Fibroblast of lung (primary cell): ENCODE results near the gene CES2. TPM values are rescaled to one million over a fixed set of nuclear protein-coding genes. Genes with fewer than 3 reads are reported as not detected.

ENCODE experiments used
- DNase-seq, 2 donors: peaks; one replicate each; pipeline versions ENCODE4 v3.0.0 to v3.0.0-alpha.2; 2010; ENCODE audit warnings: low read depth in 2 of 2
- H2AFZ ChIP-seq: 2 replicates; pipeline ENCODE4 v1.5.1; 2012; ENCODE audit warnings: low read length, control low read depth, inconsistent platforms
- H3K27ac ChIP-seq: 2 replicates; pipeline ENCODE4 v1.5.1; 2011; ENCODE audit warnings: low read length, control low read depth; ENCODE audit not compliant: insufficient read depth
- H3K27me3 ChIP-seq: 2 replicates; pipeline ENCODE4 v1.5.1; 2011; ENCODE audit warnings: mild to moderate bottlenecking, low read length; ENCODE audit not compliant: control insufficient read depth, insufficient read depth
- H3K36me3 ChIP-seq: 2 replicates; pipeline ENCODE4 v1.5.1; 2011; ENCODE audit warnings: low read length; ENCODE audit not compliant: control insufficient read depth, insufficient read depth
- H3K4me1 ChIP-seq: 2 replicates; pipeline ENCODE4 v1.5.1; 2011; ENCODE audit warnings: low read length; ENCODE audit not compliant: control insufficient read depth, insufficient read depth; ENCODE audit errors: extremely low read depth
- H3K4me2 ChIP-seq: 2 replicates; pipeline ENCODE4 v1.5.1; 2011; ENCODE audit warnings: low read length, control low read depth; ENCODE audit not compliant: insufficient read depth; ENCODE audit errors: extremely low read depth
- H3K4me3 ChIP-seq, 4 experiments: fragments of 200-600 bp in 1 of 4; sonication (generic) in 1 of 4; replicated peaks in 1 of 4; 2 replicates each; pipeline ENCODE4 v1.5.1; 2011 to 2016; ENCODE audit warnings: low read length in 4 of 4, low read depth in 3 of 4, mild to moderate bottlenecking in 3 of 4, control low read depth in 2 of 4, inconsistent platforms in 1 of 4, mixed read lengths in 1 of 4; ENCODE audit not compliant: insufficient read depth in 1 of 4; ENCODE audit errors: control extremely low read depth in 1 of 4
- H3K79me2 ChIP-seq: 2 replicates; pipeline ENCODE4 v1.5.1; 2012; ENCODE audit warnings: mild to moderate bottlenecking, low read length, inconsistent platforms; ENCODE audit not compliant: control insufficient read depth, insufficient read depth
- H3K9ac ChIP-seq: 2 replicates; pipeline ENCODE4 v1.5.1; 2011; ENCODE audit warnings: mild to moderate bottlenecking, low read length, control low read depth; ENCODE audit not compliant: insufficient read depth
- H3K9me3 ChIP-seq: 2 replicates; pipeline ENCODE4 v1.5.1; 2012; ENCODE audit warnings: low read depth, low read length; ENCODE audit not compliant: control insufficient read depth, insufficient read depth
- H4K20me1 ChIP-seq: 2 replicates; pipeline ENCODE4 v1.5.1; 2011; ENCODE audit warnings: low read length; ENCODE audit not compliant: control insufficient read depth, insufficient read depth; ENCODE audit errors: extremely low read depth
- EZH2 ChIP-seq: IDR thresholded peaks from 2 replicates; pipeline ENCODE4 v1.5.1; 2012; ENCODE audit warnings: low read length, control low read depth, mild to moderate bottlenecking; ENCODE audit errors: missing control alignments
- polyA plus RNA-seq, 2 donors: library from polyadenylated mRNA; depleted of rRNA in 1 of 2; stranded (reverse) in 1 of 2; unstranded in 1 of 2; fragments of >200 nt; gene quantifications; 2 replicates each; pipeline ENCODE4 v1.2.1, GENCODE V29; 2011 to 2012; ENCODE audit warnings: missing spikeins in 1 of 2
- total RNA-seq: library from RNA; depleted of rRNA; stranded (reverse); fragments of >200 nt; gene quantifications from 2 replicates; pipeline ENCODE4 v1.2.1, GENCODE V29; 2014
- TF ChIP-seq, protein P1 (sequence below), 2 donors: IDR thresholded peaks in 1 of 2; conservative IDR thresholded peaks in 1 of 2; 1 replicate in 1 of 2; 2 replicates in 1 of 2; pipeline ENCODE4 v1.5.1; 2011 to 2012; ENCODE audit warnings: low read length in 2 of 2, control low read depth in 1 of 2, inconsistent platforms in 1 of 2, low read depth in 1 of 2, mild to moderate bottlenecking in 1 of 2

CES2 gene
- total and polyA plus RNA-seq, 2 donors (not counting 1 experiment from before 2014, with no cell fraction given): 22.9 to 47.6 TPM

GRCh38 chr16:66913081-66913480, 22.2 kb upstream of the CES2 start:
- Histone ChIP-seq H3K4me3 (no peak overlapping the region), H3K27ac (no peak overlapping the region), H3K4me1 (no peaks in the 10 kb centered on the region), H2AFZ (no peak overlapping the region), H4K20me1 (no peaks in the 10 kb centered on the region), H3K27me3 (peaks cover 6% of the 10 kb centered on the region), H3K9ac (no peak overlapping the region), H3K4me2 (no peak overlapping the region), H3K79me2 (no peaks in the 10 kb centered on the region), H3K36me3 (no peaks in the 10 kb centered on the region), H3K9me3 (no peaks in the 10 kb centered on the region)
- no peak for TF ChIP-seq EZH2
- TF ChIP-seq, protein P1, sequence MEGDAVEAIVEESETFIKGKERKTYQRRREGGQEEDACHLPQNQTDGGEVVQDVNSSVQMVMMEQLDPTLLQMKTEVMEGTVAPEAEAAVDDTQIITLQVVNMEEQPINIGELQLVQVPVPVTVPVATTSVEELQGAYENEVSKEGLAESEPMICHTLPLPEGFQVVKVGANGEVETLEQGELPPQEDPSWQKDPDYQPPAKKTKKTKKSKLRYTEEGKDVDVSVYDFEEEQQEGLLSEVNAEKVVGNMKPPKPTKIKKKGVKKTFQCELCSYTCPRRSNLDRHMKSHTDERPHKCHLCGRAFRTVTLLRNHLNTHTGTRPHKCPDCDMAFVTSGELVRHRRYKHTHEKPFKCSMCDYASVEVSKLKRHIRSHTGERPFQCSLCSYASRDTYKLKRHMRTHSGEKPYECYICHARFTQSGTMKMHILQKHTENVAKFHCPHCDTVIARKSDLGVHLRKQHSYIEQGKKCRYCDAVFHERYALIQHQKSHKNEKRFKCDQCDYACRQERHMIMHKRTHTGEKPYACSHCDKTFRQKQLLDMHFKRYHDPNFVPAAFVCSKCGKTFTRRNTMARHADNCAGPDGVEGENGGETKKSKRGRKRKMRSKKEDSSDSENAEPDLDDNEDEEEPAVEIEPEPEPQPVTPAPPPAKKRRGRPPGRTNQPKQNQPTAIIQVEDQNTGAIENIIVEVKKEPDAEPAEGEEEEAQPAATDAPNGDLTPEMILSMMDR (conservative IDR thresholded peaks at IDR 0.05 in 1 of 2, IDR thresholded peaks at IDR 0.05 in 1 of 2; ENCODE audit: low read depth in 1 of 2, low read length in 2 of 2): no peak
- no peak for DNase-seq

GRCh38 chr16:66913711-66914110, 21.6 kb upstream of the CES2 start:
- H3K4me1 ChIP-seq: no peaks in the 10 kb centered on the region
- no peak overlapping the region for H3K4me2 ChIP-seq
- no peak for TF ChIP-seq EZH2
- TF ChIP-seq, protein P1 (conservative IDR thresholded peaks at IDR 0.05 in 1 of 2, IDR thresholded peaks at IDR 0.05 in 1 of 2; ENCODE audit: low read depth in 1 of 2, low read length in 2 of 2): no peak
- H4K20me1 ChIP-seq: no peaks in the 10 kb centered on the region
- no peaks in the 10 kb centered on the region for H3K36me3 ChIP-seq
- H3K9ac ChIP-seq: no peak overlapping the region
- H3K27ac ChIP-seq: no peak overlapping the region
- H3K79me2 ChIP-seq: no peaks in the 10 kb centered on the region
- H3K27me3 ChIP-seq: peaks cover 6% of the 10 kb centered on the region
- H3K4me3 ChIP-seq: no peak overlapping the region
- DNase-seq: no peak
- H3K9me3 ChIP-seq: no peaks in the 10 kb centered on the region
- H2AFZ ChIP-seq: no peak overlapping the region

DNA sequence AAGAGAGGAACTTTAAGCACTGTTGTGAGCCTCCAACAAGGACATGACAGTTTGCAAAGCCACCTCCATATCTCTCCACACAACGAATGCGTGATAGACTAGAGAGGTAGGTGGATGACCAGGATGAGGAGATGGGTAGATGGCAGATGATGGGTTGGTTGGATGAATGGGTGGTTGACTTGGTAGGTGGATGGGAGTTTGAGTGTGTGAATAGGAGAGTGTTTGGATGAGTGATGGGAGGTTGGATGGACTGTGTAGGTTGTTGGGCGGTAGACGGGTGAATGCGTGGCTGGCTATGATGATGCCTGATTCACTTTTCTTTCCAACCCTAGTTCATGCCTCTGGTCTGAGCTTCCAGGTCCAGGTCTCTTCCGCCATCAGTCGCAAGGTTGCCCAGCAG, 20.8 kb upstream of the CES2 start:
- DNase-seq: no peak
- Histone ChIP-seq H3K27ac (no peak overlapping the region), H3K36me3 (no peaks in the 10 kb centered on the region), H3K4me1 (no peaks in the 10 kb centered on the region), H3K4me3 (no peak overlapping the region), H3K27me3 (peaks cover 6% of the 10 kb centered on the region), H3K79me2 (no peaks in the 10 kb centered on the region), H3K4me2 (no peak overlapping the region), H3K9me3 (no peaks in the 10 kb centered on the region), H3K9ac (no peak overlapping the region), H4K20me1 (no peaks in the 10 kb centered on the region), H2AFZ (no peak overlapping the region)
- TF ChIP-seq, protein P1 (conservative IDR thresholded peaks at IDR 0.05 in 1 of 2, IDR thresholded peaks at IDR 0.05 in 1 of 2; ENCODE audit: low read depth in 1 of 2, low read length in 2 of 2): no peak
- no peak for TF ChIP-seq EZH2
